GM06990 (cell line): ENCODE measurements around the gene LCOR.
"Not testable (repeated sequence)": the region's sequence is repeated elsewhere in the genome, so short reads cannot be mapped to it uniquely, and the experiment has no call there.

Experiments
- DNase-seq: peaks from one replicate; pipeline ENCODE4 v3.0.0-alpha.2; 2011; ENCODE audit not compliant: insufficient read length; ENCODE audit errors: extremely low read depth
- H3K27me3 ChIP-seq: replicated peaks from 2 replicates; pipeline ENCODE4 v1.6.0; 2011; ENCODE audit warnings: low read length; ENCODE audit not compliant: control insufficient read depth, insufficient read depth
- H3K36me3 ChIP-seq: 2 replicates; pipeline ENCODE4 v1.5.1; 2011; ENCODE audit warnings: low read length; ENCODE audit not compliant: control insufficient read depth, insufficient read depth
- H3K4me3 ChIP-seq: replicated peaks from 2 replicates; pipeline ENCODE4 v1.5.1; 2011; ENCODE audit warnings: low read depth, mild to moderate bottlenecking, control low read depth, low read length
- CTCF ChIP-seq: IDR thresholded peaks from 2 replicates; pipeline ENCODE4 v1.5.1; 2011; ENCODE audit warnings: low read length, control low read depth, mild to moderate bottlenecking, inconsistent platforms; ENCODE audit not compliant: insufficient read depth, poor library complexity, severe bottlenecking

LCOR gene

DNA sequence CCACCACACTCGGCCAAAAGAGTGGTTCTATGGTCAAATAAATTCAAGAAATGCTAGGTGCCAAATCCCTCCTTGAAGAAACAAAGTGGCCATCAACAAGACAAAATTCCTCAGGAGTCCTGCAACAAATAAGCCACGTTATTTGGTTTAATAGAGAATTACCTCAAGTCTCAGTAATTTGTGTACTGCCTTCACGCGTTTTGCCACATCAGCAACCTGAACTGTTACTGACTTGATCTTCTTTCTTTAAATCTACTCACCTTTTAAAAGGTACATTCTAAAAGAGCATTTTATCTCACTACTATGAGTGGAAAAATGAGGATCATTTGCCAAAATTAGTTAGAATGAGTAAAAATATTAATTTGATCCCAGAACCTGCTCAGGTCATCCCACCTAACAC, 34.6 kb upstream of the LCOR start:
- Histone ChIP-seq H3K36me3 (no peaks in the 10 kb centered on the region), H3K27me3 (no peaks in the 10 kb centered on the region; the same call in 1 of the 2 replicates), H3K4me3 (no peak overlapping the region)
- no peak for TF ChIP-seq CTCF
- no peak for DNase-seq

GRCh38 chr10:96803288-96803664, 28.8 kb upstream of the LCOR start:
- no peak for DNase-seq
- H3K36me3 ChIP-seq: no peaks in the 10 kb centered on the region
- no peak overlapping the region for H3K4me3 ChIP-seq
- no peaks in the 10 kb centered on the region; the same call in 1 of the 2 replicates for H3K27me3 ChIP-seq
- TF ChIP-seq CTCF: no peak

- Histone ChIP-seq H3K27me3 (no peaks in the 10 kb centered on the region), H3K4me3 (no peak overlapping the region), H3K36me3 (no peaks in the 10 kb centered on the region)
- no peak for DNase-seq
- no peak for TF ChIP-seq CTCF
Measured at GRCh38 chr10:96814264-96814663, 17.8 kb upstream of the LCOR start.

DNA sequence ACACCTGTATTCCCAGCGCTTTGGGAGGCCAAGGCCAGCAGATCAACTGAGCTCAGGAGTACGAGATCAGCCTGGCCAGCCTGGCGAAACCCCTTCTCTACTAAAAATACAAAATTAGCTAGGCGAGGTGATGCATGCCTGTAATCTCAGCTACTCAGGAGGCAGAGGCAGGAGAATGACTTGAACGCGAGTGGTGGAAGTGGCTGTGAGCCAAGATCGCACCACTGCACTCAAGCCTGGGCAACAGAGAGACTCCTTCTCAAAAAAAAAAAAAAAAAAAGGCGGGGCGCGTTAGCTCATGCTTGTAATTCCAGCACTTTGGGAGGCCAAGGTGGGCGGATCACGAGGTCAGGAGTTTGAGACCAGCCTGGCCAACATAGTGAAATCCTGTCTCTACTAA, 13.1 kb upstream of the LCOR start:
- not testable (repeated sequence) for DNase-seq, H3K36me3 ChIP-seq, H3K4me3 ChIP-seq, H3K27me3 ChIP-seq

GRCh38 chr10:96820765-96821164, 11.3 kb upstream of the LCOR start:
- TF ChIP-seq CTCF: no peak
- Histone ChIP-seq H3K27me3 (no peaks in the 10 kb centered on the region), H3K4me3 (no peak overlapping the region), H3K36me3 (no peaks in the 10 kb centered on the region)
- DNase-seq: no peak

DNA sequence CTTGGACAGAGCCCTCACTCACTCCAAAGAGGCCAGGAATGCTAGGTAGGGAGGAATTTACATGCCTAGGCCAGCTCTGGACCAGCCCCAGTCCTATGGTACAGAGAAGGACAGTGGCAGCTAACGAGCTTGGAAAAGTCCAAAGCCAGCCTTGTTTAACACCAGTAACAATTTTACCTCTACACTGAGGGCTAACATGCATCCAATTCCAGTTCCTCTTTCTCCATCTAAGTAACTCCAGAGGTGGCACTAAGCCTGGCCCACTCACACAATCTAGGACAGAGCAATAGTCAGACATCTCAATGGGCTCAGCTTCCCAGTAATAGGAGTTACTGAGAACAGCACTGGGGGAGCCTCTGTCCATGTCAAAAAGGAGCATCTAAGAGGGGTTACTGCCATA, 5.7 kb upstream of the LCOR start:
- no peaks in the 10 kb centered on the region for H3K27me3 ChIP-seq
- TF ChIP-seq CTCF: no peak
- H3K36me3 ChIP-seq: no peaks in the 10 kb centered on the region
- no peak for DNase-seq
- H3K4me3 ChIP-seq: no peak overlapping the region
